D341Med (cell line): ENCODE results near the gene SLC39A9.
"Not testable (repeated sequence)": the region's sequence is repeated elsewhere in the genome, so short reads cannot be mapped to it uniquely, and the experiment has no call there.

Experiments
- DNase-seq: peaks from one replicate; pipeline ENCODE4 v3.0.0; 2012; ENCODE audit warnings: low spot score

The SLC39A9 gene

DNA sequence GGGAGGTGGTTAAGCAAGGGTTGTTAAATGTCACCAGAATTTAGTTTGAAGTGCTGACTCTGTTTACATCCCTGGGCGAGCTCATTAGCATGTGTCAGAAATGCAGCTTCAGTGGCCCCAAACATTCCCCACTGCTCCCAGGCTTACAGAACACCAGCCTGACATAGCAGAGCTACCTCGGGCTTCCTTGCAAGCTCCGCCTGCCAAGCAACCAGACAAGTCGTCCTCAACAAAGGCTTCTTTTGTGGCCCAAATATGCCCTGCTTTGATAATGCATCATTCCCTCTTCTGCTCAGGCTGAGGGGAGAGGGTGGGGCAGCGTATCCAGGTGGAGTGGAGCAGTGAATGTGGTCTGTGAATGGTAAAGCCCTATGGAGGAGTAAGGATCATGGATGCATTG, 28.4 kb upstream of the SLC39A9 start:
- no peak for DNase-seq

DNA sequence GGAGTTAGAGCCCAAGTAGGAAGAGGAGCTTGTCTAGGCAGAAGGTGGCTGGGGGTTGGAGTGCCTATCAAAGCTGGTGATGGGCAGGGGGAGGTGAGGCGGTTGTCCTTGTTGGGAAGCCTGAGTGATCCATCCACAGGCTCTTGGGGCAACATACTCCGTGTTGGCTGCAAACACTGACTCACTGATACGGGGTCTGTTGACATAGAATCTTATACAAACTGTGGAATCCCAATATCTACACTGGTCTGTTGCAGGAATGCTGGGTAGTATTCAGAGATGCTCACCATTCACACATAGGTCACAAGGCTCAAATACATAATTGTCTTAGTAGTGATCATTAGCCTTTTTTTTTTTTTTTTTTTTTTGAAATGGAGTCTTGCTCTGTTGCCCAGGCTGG, 26.3 kb upstream of the SLC39A9 start:
- DNase-seq, result no peak

DNA sequence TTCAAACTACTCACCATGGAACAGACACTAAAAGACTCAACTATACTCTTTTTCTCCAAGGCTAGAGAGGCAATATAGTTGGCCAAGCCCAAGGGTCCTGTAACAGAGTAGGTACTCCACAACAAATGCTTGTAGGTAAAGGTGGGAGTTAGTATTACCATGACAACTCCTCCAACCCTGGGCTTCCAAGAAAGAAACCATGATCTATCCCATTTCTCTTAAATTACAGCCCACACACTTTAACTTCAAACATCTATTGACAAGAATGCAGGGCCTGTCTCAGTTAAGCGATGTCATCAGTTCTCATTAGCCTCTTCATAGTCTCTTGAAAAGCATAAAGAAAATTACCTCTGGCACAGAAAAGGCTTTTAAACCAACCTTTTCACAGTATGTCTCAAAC, 25.4 kb upstream of the SLC39A9 start:
- DNase-seq, result no peak

DNA sequence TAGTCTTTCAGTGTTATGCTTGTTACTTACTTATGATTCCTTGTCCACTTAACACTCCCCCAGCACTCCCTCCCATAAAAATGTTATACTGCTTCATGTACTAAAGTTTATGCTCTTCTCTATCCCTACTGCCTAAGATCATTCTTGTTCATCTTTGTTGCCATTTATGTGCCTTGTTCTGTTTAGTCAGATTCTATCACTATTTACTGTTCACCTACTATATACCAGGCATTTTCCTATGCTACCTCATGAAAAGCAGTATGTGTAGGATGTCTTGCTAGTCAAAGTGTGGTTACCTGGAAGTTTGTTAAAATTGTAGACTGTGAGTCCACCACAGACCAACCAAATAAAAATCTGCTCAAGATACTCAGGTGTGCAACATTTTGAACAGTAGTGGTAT, 24.3 kb upstream of the SLC39A9 start:
- no peak for DNase-seq

DNA sequence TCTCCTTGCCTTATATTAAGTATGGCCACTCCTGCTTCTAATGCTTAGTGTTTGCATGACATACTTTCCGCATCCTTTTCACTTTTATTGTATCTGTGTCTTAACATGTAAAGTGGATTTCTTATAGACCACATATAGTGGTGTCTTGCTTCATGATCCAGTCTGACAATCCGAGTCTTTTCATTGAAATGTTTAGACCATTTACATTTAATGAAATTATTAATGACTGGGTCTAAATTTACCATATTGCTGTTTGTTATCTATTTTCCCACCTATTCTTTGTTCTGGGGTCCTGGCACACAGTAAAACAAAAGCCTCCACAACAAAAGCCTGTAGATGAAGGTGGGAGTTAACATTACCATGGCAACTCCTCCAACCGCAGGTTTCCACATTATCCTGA, 23.3 kb upstream of the SLC39A9 start:
- DNase-seq, result no peak

DNA sequence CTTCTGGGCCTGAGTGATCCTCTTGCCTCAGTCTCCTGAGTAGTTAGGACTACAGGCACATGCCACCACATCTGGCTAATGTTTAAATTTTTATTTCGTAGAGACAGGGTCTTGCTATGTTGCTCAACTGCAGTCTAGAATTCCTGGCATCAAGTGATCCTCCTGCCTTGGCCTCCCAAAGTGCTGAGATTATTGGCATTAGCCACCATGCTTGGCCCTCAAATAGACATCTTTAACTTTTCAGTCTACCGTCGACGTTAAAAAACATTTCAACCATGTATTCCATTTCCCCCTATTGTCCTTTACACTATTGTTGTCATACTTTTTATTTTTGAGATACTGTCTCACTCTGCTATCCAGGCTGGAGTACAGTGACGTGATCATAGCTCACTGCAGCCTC, 22.8 kb upstream of the SLC39A9 start:
- DNase-seq, result no peak

DNA sequence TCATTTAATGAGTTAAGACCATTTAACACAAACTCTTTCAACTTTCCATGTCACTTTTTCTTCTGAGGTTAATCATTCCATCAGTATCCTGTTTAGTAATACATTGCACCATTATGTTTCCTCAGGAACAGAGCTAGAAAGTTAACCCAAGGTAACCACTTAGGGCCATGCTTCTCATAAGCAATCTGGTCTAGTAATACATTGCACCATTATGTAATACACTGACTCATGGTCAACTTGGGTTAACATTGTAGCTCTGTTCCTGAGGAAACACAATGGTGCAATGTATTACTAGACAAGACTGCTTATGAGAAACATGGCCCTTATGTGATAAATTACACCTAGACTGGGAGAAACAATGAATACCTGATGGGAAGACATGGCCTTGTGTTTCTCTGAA, 22.1 kb upstream of the SLC39A9 start:
- no peak for DNase-seq

DNA sequence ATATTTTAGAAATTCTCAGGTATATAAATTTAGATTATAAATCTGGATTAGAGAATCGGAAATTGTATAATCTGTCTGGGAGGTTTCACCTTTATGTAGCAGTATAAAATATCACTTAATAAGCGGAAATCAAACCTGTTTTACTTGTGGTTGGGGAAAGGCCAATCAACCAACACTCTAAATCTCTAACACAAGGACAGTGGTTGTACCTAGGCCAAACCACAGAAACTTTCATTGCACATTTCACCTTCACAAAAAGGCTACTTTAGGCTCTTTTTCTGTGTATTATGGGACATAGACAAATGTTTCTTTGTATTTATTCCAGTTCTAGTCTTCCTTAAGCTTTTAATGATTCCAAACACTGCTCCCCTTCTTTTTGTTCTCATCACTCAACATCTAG, 20.2 kb upstream of the SLC39A9 start:
- DNase-seq, result no peak

DNA sequence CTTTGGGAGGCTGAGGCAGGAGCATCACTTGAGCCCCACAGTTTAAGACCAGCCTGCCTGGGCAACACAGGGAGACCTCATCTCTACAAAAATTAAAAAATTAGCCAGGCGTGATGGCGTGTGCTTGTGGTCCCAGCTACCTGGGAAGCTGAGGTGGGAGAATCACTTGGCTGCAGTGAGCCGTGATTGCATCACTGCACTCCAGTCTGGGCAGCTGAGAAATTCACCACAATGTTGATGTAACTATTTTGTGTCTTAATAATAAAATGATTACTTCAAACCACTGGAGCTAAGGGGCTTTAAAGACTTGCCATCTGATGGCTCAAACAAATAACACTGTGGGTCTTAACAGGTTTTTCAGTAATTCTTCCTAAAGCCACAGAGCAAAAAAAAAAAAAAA, 11.2 kb upstream of the SLC39A9 start:
- DNase-seq, result no peak

DNA sequence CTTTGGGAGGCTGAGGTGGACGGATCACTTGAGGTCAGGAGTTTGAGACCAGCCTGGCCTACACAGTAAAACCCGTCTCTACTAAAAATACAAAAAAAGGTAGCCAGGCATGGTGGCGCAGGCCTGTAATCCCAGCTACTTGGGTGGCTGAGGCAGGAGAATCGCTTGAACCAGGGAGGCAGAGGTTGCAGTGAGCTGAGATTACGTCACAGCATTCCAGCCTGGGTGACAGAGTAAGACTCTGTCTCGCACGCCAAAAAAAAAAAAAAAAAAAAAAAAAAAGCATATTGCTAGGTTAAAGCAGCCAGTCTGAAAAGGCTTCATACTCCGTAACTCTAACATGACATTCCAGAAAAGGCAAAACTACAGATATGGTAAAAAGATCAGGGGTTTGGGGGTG, 7.1 kb upstream of the SLC39A9 start:
- DNase-seq, result not testable (repeated sequence)

DNA sequence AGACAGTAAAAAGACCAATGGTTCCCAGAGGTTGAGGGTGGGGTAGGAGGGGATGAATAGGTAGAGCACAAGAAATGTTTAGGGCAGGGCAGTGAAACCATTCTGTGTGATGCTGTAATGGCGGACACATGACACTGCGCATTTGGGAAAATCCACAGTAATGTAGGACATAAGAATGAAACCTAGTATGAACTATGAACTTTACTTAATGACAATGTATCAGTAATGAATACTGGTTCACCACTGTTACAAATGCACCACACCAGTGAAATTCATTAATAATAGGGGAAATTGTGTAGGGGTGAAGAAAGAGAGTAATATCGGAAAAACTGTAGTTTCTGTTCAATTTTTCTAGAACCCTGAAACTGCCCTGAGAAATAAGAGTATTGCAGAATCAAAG, 6.0 kb upstream of the SLC39A9 start:
- DNase-seq, result no peak

DNA sequence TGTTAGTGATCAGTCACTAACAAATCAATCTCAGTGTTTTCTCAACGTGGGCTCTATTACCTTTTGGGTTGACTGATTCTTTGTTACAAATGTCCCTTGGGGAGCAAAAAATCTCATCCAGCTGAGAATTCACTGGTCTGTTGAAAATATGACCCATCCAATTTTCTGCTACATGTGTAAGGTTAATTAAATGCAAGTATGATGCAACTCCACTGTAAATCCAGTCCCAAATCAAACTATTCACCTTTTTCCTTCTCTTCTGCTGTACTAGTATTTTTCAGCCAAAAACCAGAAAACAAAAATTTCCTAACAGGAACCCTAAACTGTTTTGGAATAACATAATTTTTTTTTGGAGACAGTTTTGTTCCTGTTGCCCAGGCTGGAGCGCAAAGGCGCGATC, 2.6 kb upstream of the SLC39A9 start:
- DNase-seq, result no peak

DNA sequence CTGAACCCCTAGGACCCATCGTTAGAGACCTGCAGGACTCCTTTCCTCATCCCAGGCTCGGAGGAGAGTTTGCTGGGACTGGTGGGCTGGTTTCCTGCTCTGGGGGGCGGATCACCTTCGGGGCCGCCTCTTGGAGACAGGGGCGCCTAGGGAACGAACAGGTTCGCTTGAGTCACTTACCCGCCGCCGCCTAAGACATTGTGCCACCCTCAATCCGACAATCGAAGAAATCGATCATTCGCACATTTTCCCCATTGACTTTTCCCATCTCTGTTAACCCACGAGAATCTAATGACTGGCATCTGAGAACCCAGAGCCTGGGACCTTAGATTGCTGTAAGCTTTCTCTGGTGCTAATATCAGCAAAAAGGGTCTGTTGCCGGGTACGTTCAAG, 322 bp downstream of the SLC39A9 start:
- DNase-seq, result no peak

DNA sequence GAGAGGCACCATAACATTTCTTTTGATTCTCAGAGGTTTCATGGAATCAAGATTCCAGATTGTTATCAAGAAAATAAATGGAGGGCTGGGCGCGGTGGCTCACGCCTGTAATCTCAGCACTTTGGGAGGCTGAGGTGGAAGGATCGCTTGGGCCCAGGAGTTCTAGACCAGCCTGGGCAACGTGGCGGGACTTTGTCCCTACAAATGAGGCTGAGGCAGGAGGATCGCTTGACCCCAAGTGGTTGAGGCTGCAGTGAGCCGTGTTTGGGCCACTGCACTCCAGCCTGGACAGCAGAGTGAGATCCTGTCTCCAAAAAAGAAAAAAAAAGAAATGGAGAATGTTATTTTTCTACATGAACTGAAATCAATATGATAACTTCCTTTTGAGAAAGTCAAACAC, 1.3 kb downstream of the SLC39A9 start:
- DNase-seq, result no peak

DNA sequence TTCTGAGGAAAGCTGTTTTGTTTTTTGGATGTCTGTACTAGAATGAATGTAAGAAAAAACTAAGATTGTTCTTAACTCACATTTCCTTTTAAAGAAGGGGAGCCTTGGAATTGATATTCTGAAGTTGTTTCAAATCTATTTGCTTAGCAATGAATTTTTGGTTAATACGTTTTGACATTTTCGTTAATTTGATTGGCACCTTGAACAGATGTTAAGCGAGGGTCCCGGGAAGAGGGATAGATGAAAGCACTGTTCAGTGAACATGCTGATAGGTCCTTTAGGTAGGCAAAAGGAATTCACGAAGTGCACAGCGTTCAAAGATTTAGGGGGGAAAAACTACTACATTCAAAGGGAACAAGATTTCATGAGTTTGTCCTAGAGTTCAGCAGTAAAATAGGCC, 1.7 kb downstream of the SLC39A9 start:
- DNase-seq, result no peak

DNA sequence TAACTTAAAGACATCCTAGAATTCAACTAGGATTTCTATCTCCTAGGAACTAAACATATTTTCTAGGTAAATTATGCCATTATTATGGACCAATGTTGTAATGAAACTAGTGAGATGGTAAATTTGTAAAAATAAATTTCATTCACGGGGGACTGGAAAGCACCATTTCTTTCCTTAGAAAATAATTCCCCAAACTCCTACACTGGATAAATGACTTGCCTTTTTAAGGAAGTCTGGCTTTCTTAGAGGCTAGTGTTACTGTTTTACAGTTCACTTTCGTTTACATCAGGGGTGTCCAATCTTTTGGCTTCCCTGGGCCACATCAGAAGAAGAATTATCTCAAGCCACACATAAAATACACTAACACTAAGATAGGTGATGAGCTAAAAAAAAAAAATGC, 3.3 kb downstream of the SLC39A9 start:
- no peak for DNase-seq

DNA sequence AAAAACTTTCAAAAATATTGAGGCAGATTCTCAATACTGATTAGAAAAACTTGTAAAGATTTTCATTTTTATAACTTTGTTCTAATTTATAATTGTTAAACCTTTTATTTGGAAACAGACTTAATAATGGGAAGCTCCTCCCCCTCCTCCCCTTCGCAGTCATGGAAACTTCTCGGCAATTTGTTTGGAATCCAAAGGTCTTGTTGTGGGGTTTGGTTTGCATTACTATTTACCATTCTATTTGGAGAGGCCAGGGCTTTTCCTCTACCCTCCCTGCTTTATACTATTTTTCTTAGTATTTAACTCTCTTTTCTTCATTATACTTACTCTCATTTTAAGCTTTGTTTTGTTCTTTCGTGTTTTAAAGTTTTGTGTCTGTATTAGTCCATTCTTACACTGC, 6.0 kb downstream of the SLC39A9 start:
- DNase-seq, result no peak

DNA sequence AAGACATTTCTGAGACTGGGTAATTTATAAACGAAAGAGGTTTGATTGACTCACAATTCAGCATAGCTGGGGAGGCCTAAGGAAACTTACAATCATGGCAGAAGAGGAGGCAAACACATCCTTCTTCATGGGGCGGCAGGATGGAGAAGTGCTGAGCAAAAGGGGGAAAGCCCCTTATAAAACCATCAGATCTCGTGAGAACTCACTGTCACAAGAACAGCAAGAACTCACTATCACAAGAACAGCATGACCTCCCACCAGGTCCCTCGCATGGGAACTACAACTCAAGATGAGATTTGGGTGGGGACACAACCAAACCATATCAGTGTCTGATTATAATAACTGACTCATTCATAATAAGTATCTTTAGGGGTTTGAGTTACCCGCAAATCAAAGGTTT, 6.4 kb downstream of the SLC39A9 start:
- DNase-seq, result no peak

DNA sequence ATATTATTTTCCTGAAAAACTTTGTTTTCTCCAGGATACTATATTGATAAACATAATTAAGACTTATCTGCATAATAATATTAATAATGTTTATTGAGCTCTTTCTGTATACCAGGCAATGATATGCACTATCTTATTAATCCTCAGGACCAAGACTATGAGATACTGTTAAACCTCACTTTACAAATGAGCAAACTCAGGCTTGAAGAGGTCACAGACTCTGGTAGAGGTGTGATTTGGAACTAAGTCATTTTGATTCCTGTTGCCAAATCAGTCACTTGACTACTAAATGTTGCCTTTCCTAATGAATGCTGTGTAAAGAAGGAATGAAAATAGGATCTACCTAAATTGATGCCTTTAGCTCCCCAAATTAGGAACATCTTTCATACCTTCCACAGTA, 7.3 kb downstream of the SLC39A9 start:
- no peak for DNase-seq

DNA sequence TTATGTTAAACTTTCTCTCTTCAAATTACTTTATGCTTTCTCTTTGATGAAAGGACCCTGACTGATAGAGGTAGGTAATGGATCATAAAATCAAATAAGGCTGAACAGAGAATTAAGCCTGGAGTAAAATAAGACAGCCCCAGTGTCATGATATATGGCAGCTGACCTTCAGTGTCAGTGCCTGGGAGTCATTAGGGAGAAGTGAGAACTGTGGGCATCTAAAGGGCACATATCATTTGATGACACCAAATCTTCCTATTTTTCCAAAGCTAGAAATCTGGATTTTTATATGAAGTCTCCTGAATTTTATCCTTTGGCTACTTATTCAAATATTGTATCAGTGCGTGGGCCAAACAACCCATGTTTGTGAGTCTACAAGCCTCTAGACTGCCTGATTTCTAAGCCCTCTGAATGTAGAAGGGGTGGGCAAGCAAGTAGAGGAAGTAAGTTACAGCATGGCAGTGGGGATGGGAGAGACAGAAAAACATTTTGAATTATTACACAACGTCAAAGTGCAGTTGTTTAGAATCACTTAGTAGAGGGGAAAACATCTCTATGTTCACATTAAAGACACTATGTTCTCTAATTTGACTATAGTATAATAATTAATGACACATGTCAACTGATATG, 10.0 kb downstream of the SLC39A9 start:
- DNase-seq, result no peak

DNA sequence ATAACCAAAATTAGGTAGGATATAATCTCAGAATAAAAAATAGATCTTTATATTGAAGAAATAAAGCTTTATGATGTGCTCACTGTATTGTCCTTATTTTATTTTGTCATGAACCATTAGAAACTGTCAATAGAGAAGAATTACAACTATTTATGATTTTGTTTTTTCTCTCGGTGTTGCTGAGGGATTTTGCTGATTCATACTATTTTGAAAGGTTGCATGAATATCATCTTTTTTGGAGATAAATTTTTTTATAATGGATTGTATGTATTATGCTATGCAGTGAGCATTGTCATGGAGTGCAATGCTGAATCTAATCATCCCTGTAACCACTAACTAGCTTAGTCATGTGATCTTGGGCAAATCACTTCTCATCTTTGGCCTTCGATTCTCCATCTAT, 15.0 kb downstream of the SLC39A9 start:
- DNase-seq, result no peak

DNA sequence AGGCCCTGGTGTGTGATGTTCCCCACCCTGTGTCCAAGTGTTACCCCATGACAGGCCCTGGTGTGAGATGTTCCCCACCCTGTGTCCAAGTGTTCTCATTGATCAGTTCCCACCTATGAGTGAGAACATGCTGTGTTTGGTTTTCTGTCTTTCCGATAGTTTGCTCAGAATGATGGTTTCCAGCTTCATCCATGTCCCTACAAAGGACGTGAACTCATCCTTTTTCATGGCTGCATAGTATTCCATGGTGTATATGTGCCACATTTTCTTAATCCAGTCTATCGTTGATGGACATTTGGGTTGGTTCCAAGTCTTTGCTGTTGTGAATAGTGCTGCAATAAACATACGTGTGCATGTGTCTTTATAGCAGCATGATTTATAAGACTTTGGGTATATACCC, 17.6 kb downstream of the SLC39A9 start:
- DNase-seq, result not testable (repeated sequence)

DNA sequence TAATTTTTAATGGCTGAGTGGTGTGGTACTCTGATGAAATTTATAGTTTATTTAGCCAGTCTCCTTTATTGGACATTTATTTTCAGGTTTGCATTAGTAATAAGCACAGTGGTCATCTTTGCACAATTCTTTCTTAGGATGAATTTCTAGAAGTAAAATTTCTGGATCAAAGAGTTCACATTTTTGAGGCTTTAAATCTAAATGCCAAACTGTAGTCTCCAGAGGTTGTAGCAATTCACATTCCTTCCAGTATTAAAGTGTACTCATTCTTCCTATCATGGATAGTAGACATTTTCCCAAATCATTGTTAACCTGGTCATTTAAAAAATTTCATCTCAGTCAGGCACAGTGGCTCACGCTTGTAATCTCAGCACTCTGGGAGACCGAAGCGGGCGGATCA, 24.8 kb downstream of the SLC39A9 start:
- no peak for DNase-seq

DNA sequence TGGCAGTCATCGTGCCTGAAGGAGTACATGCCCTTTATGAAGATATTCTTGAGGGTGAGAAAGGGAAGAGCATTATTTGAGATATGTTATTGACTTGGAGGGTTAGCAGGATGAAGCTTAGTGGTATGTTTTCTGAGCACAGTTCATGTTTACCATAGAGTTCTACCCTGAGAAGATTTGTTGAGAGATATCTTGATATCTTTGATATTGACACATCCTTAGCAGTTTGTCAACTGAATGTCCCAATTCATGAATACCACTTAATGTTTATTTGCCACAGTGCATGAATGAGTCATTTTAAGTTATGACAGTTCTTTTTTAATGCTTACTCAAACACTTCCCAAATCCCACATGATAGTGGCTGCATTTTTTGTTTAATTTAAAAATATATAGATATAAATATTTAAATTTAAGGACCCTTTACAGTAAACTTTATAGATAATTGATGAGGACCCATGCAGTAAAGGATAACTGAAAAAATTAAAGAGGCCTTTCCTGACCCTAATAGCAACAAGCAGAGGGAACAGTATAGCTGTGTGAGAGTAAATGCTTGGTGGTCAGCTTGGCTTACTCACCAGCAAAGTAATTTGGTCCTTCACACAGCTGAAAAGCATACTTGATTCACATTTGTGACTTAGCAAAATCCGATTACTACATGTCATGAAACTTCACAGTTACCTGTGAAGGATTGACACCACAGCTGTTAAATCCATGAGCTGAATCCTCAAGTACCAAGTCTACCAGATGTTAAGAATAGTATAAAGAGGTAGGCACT, 25.8 kb downstream of the SLC39A9 start:
- DNase-seq, result no peak
